IMR-90 (cell line): ENCODE data around the gene CLEC5A. TPM values are rescaled to one million over a fixed set of nuclear protein-coding genes. Genes with fewer than 3 reads are reported as not detected.

Experiments
- ATAC-seq: fragments of 200-7000 bp; cut with Tn5 transposase; 2 replicates; pipeline ENCODE4 v1.9.1; 2020; ENCODE audit warnings: low read depth, mild to moderate bottlenecking, moderate library complexity
- BruUV-seq: library from RNA; stranded (reverse); fragments of 400-500 nt; replicated peaks from 2 replicates; lab custom pipeline; 2021; lab: Mats Ljungman, UMichigan
- CTCF ChIA-PET: fragments of 300-600 bp; formaldehyde crosslinking; extraction: SDS; loops from one replicate; lab custom pipeline; 2021; ENCODE audit warnings: antibody characterized with exemption; lab: Yijun Ruan, JAX
- POLR2A ChIA-PET: fragments of 300-600 bp; sonication (Branson Sonifier 250); formaldehyde crosslinking; loops from one replicate; lab custom pipeline; 2022; ENCODE audit warnings: antibody characterized with exemption; ENCODE audit not compliant: unreplicated experiment; lab: Charles Lee
- DNase-seq: peaks from one replicate; pipeline ENCODE4 v3.0.0; 2013
- H2AFZ ChIP-seq: replicated peaks from 2 replicates; pipeline ENCODE3; 2013; ENCODE audit warnings: low read length, mild to moderate bottlenecking; ENCODE audit not compliant: poor library complexity
- H2AK5ac ChIP-seq: 2 replicates; pipeline ENCODE4 v1.6.1; 2013; ENCODE audit warnings: low read depth, low read length, inconsistent platforms
- H2AK9ac ChIP-seq: replicated peaks from 2 replicates; pipeline ENCODE3; 2013; ENCODE audit warnings: mild to moderate bottlenecking, low read depth, low read length, moderate library complexity; ENCODE audit not compliant: poor library complexity
- H2BK120ac ChIP-seq: 2 replicates; pipeline ENCODE4 v1.6.1; 2013; ENCODE audit warnings: low read depth, low read length, inconsistent platforms
- H2BK15ac ChIP-seq: 3 replicates; pipeline ENCODE4 v1.6.1; 2013; ENCODE audit warnings: low read depth, low read length, inconsistent platforms
- H2BK20ac ChIP-seq: 2 replicates; pipeline ENCODE4 v1.6.1; 2013; ENCODE audit warnings: low read depth, mild to moderate bottlenecking, inconsistent platforms, low read length, moderate library complexity
- H2BK5ac ChIP-seq: 2 replicates; pipeline ENCODE4 v1.6.1; 2013; ENCODE audit warnings: mild to moderate bottlenecking, low read depth, low read length, inconsistent platforms; ENCODE audit not compliant: poor library complexity, severe bottlenecking
- H3K14ac ChIP-seq: replicated peaks from 2 replicates; pipeline ENCODE4 v1.6.1; 2013; ENCODE audit warnings: low read depth, low read length, inconsistent platforms
- H3K18ac ChIP-seq: 2 replicates; pipeline ENCODE4 v1.6.1; 2013; ENCODE audit warnings: low read depth, low read length, control low read depth
- H3K23ac ChIP-seq: 2 replicates; pipeline ENCODE4 v1.6.1; 2013; ENCODE audit warnings: low read depth, low read length, inconsistent platforms
- H3K27ac ChIP-seq: 2 replicates; pipeline ENCODE4 v1.5.1; 2013; ENCODE audit warnings: mild to moderate bottlenecking, control low read depth, low read length; ENCODE audit not compliant: insufficient read depth
- H3K27me3 ChIP-seq: 2 replicates; pipeline ENCODE4 v1.6.1; 2013; ENCODE audit warnings: low read length; ENCODE audit not compliant: control insufficient read depth, insufficient read depth
- H3K36me3 ChIP-seq: 2 replicates; pipeline ENCODE4 v1.6.1; 2013; ENCODE audit warnings: low read length, mixed read lengths; ENCODE audit not compliant: control insufficient read depth, insufficient read depth
- H3K4ac ChIP-seq: 2 replicates; pipeline ENCODE4 v1.6.1; 2013; ENCODE audit warnings: low read depth, low read length, inconsistent platforms
- H3K4me1 ChIP-seq: 2 replicates; pipeline ENCODE4 v1.6.1; 2013; ENCODE audit warnings: low read length, mixed read lengths; ENCODE audit not compliant: control insufficient read depth, insufficient read depth
- H3K4me2 ChIP-seq: 2 replicates; pipeline ENCODE4 v1.6.1; 2013; ENCODE audit warnings: low read depth, mild to moderate bottlenecking, control low read depth, low read length, moderate library complexity
- H3K4me3 ChIP-seq: 2 replicates; pipeline ENCODE4 v1.5.1; 2013; ENCODE audit warnings: low read depth, mild to moderate bottlenecking, control low read depth, low read length, moderate library complexity; ENCODE audit not compliant: insufficient read depth
- H3K56ac ChIP-seq: 2 replicates; pipeline ENCODE4 v1.6.1; 2013; ENCODE audit warnings: low read length, inconsistent platforms; ENCODE audit not compliant: insufficient read depth; ENCODE audit errors: extremely low read depth
- H3K79me1 ChIP-seq, 2 experiments: 2 replicates each; pipeline ENCODE4 v1.6.1; 2013; ENCODE audit warnings: low read length in 2 of 2, inconsistent platforms in 1 of 2, low read depth in 1 of 2
- H3K9ac ChIP-seq: 2 replicates; pipeline ENCODE4 v1.6.1; 2013; ENCODE audit warnings: low read depth, low read length, control low read depth
- H3K9me1 ChIP-seq: 2 replicates; pipeline ENCODE4 v1.6.1; 2013; ENCODE audit warnings: low read length, inconsistent platforms; ENCODE audit not compliant: insufficient read depth
- H3K9me3 ChIP-seq: 2 replicates; pipeline ENCODE4 v1.6.1; 2013; ENCODE audit warnings: low read length; ENCODE audit not compliant: control insufficient read depth, insufficient read depth
- H4K20me1 ChIP-seq: 2 replicates; pipeline ENCODE4 v1.6.1; 2013; ENCODE audit warnings: low read length, inconsistent platforms; ENCODE audit not compliant: insufficient read depth
- H4K5ac ChIP-seq: 2 replicates; pipeline ENCODE4 v1.6.1; 2013; ENCODE audit warnings: mild to moderate bottlenecking, low read depth, low read length, control low read depth
- H4K8ac ChIP-seq, 2 experiments: 2 replicates each; pipeline ENCODE4 v1.6.1; 2013; ENCODE audit warnings: low read depth in 2 of 2, low read length in 2 of 2, control low read depth in 1 of 2, inconsistent platforms in 1 of 2
- H4K91ac ChIP-seq: 2 replicates; pipeline ENCODE4 v1.6.1; 2013; ENCODE audit warnings: low read depth, low read length, inconsistent platforms; ENCODE audit not compliant: insufficient read depth
- CEBPB ChIP-seq: IDR thresholded peaks from 2 replicates; pipeline ENCODE4 v1.6.1; 2012; ENCODE audit warnings: low read depth, low read length, improper control_type of control experiment
- MAFK ChIP-seq: IDR thresholded peaks from 2 replicates; pipeline ENCODE4 v1.6.1; 2012; ENCODE audit warnings: low read depth, low read length, improper control_type of control experiment
- MAZ ChIP-seq: IDR thresholded peaks from 2 replicates; pipeline ENCODE4 v1.6.1; 2012; ENCODE audit warnings: low read depth, mild to moderate bottlenecking, low read length, improper control_type of control experiment, moderate library complexity, borderline replicate concordance
- NFE2L2 ChIP-seq: fragments of 150-350 bp; IDR thresholded peaks from 2 replicates; pipeline ENCODE4 v1.6.1; 2016; ENCODE audit warnings: low read depth, mild to moderate bottlenecking, low read length
- POLR2A ChIP-seq: IDR thresholded peaks from 2 replicates; pipeline ENCODE4 v1.6.1; 2012; ENCODE audit warnings: mild to moderate bottlenecking, low read depth, low read length
- RAD21 ChIP-seq: IDR thresholded peaks from 2 replicates; pipeline ENCODE4 v1.6.1; 2012; ENCODE audit warnings: low read length, improper control_type of control experiment
- RCOR1 ChIP-seq: IDR thresholded peaks from 2 replicates; pipeline ENCODE4 v1.6.1; 2012; ENCODE audit warnings: mild to moderate bottlenecking, low read length, improper control_type of control experiment; ENCODE audit not compliant: insufficient replicate concordance
- RFX5 ChIP-seq: IDR thresholded peaks from 2 replicates; pipeline ENCODE4 v1.8.0; 2012; ENCODE audit warnings: low read depth, mild to moderate bottlenecking, low read length, moderate library complexity
- SMC3 ChIP-seq: fragments of 150-350 bp; IDR thresholded peaks from 2 replicates; pipeline ENCODE4 v1.6.1; 2016; ENCODE audit warnings: low read depth, mild to moderate bottlenecking, antibody characterized with exemption, low read length, moderate library complexity
- USF2 ChIP-seq: fragments of 150-350 bp; IDR thresholded peaks from 2 replicates; pipeline ENCODE4 v1.6.1; 2017; ENCODE audit warnings: mild to moderate bottlenecking, antibody characterized with exemption, low read length, low read depth
- WGBS, 2 experiments: methylation state at CpG; one replicate each; pipeline versions ENCODE4 v1.1.5 to v1.1.7; 2013; ENCODE audit warnings: missing lambda C conversion rate in 2 of 2; ENCODE audit not compliant: insufficient read length in 1 of 2; ENCODE audit errors: extremely low coverage in 2 of 2; 5-methylcytosine and 5-hydroxymethylcytosine counted together
- dilution Hi-C: fragments of 300-500 bp; cut with HindIII; formaldehyde crosslinking; loops from one replicate; pipeline ENCODE4 v1.14.3; 2018; ENCODE audit warnings: low sequenced_read_pairs; ENCODE audit not compliant: unreplicated experiment
- in situ Hi-C: fragments of 300-500 bp; cut with MboI; formaldehyde crosslinking; loops from 3 replicates; pipeline ENCODE4 v1.14.3; 2019; ENCODE audit warnings: low sequenced_read_pairs, inconsistent platforms, mixed read lengths
- intact Hi-C: fragments of 100-400 bp; cut with micrococcal nuclease; formaldehyde crosslinking; loops from 2 replicates; pipeline ENCODE4 v1.10.0; 2022
- polyA plus RNA-seq, 3 experiments: library from polyadenylated mRNA; depleted of rRNA; stranded (reverse); fragments of >200 nt; gene quantifications; 2 replicates each; pipeline ENCODE4 v1.2.3, GENCODE V29; 2012; ENCODE audit warnings: low replicate concordance in 1 of 3
- total RNA-seq: library from RNA; depleted of rRNA; stranded (reverse); fragments of >200 nt; gene quantifications from 2 replicates; pipeline ENCODE4 v1.2.3, GENCODE V29; 2012

The CLEC5A gene
- total and polyA plus RNA-seq, 2 of the 4 experiments (the other 2 are of a cell fraction), result not detected

GRCh38 chr7:141928146-141928844 lies 18.5 kb downstream of the CLEC5A start:
- BruUV-seq, result no TSS peak
- DNase-seq (no peak), ATAC-seq (no peak)
- in situ Hi-C loops (no loop called here), intact Hi-C loops (no loop called here), dilution Hi-C loops (no loop called here)
- no peak overlapping the region for H3K14ac ChIP-seq
- H3K56ac ChIP-seq, result no peak overlapping the region
- no peak overlapping the region for H3K4ac ChIP-seq
- no peak overlapping the region for H3K4me3 ChIP-seq
- WGBS, 2 experiments, result 20% methylated on average over 1 of the region's 2 CpGs; no CpG with 5 or more reads in 1 of the 2 experiments
- ChIA-PET CTCF (no interaction called here), POLR2A (no interaction called here)
- H3K9ac ChIP-seq, result no peak overlapping the region
- H3K9me3 ChIP-seq, result peaks cover 7% of the 10 kb centered on the region
- H2BK5ac ChIP-seq, result no peak overlapping the region
- H3K18ac ChIP-seq, result no peak overlapping the region
- H4K20me1 ChIP-seq, result no peaks in the 10 kb centered on the region
- H2AK9ac ChIP-seq, result no peak overlapping the region
- H3K27me3 ChIP-seq, result no peaks in the 10 kb centered on the region
- no peak overlapping the region for H4K8ac ChIP-seq
- no peak overlapping the region for H4K5ac ChIP-seq
- H2BK20ac ChIP-seq, result no peak overlapping the region
- TF ChIP-seq USF2, result no peak
- TF ChIP-seq CEBPB, result no peak
- no peak for TF ChIP-seq RAD21
- TF ChIP-seq POLR2A, result no peak
- no peak for TF ChIP-seq RFX5
- TF ChIP-seq MAZ, result no peak
- TF ChIP-seq RCOR1, result no peak
- TF ChIP-seq MAFK, result no peak
- TF ChIP-seq SMC3, result no peak
- no peak for TF ChIP-seq NFE2L2
- no peak overlapping the region for H3K4me2 ChIP-seq
- no peaks in the 10 kb centered on the region for H3K9me1 ChIP-seq
- no peak overlapping the region for H2BK120ac ChIP-seq
- H2AFZ ChIP-seq, result no peak overlapping the region
- H3K27ac ChIP-seq, result no peak overlapping the region
- H3K23ac ChIP-seq, result no peak overlapping the region
- H3K79me1 ChIP-seq, result no peaks in the 10 kb centered on the region
- no peak overlapping the region for H2AK5ac ChIP-seq
- no peaks in the 10 kb centered on the region for H3K4me1 ChIP-seq
- no peaks in the 10 kb centered on the region for H3K36me3 ChIP-seq
- H2BK15ac ChIP-seq, result no peak overlapping the region
- no peak overlapping the region for H4K91ac ChIP-seq
